ENCODE measurements around the gene PLIN4. TPM values are rescaled to one million over a fixed set of nuclear protein-coding genes. Genes with fewer than 3 reads are reported as not detected.

The PLIN4 gene
- total RNA-seq, 5 donors from 2014 or later (not counting 1 experiment from before 2014, with no cell fraction given), result 0.06 to 0.16 (median 0.15) TPM; not detected in 2

GRCh38 chr19:4504297-4504701 is 14.0 kb downstream of the PLIN4 start:
- Histone ChIP-seq H3K9me3 (no peaks in the 10 kb centered on the region), H3K4me3 (ENCODE audit: control insufficient read depth in 1 of 2, extremely low read depth in 1 of 2, low read length in 1 of 2) (no peak overlapping the region), H3K27ac (ENCODE audit: low read length) (no peak overlapping the region), H3K36me3 (ENCODE audit: control insufficient read depth in 2 of 2, extremely low read depth in 1 of 2, insufficient read depth in 1 of 2, low read length in 1 of 2) (peaks cover 10 to 19% of the 10 kb centered on the region in 2 donors), H3K4me1 (ENCODE audit: control insufficient read depth in 1 of 2, extremely low read depth in 1 of 2, insufficient read depth in 2 of 2, low read length in 2 of 2) (no peaks in the 10 kb centered on the region), H3K27me3 (replicated peaks in 1 of 2; ENCODE audit: control insufficient read depth in 2 of 2, extremely low read depth in 1 of 2, insufficient read depth in 2 of 2, low read length in 1 of 2) (no peaks in the 10 kb centered on the region)
- peaks cover 29% of the 10 kb centered on the region for H3K36me3 Mint-ChIP-seq
- 96% methylated on average over 23 of the region's 23 CpGs for WGBS (ENCODE audit: insufficient coverage)
- no peak overlapping the region for H3K4me3 Mint-ChIP-seq
- DNase-seq (no peak), ATAC-seq (replicated peaks in 1 of 4) (no peak)
- no peaks in the 10 kb centered on the region for H3K27me3 Mint-ChIP-seq
- H3K4me1 Mint-ChIP-seq, result no peaks in the 10 kb centered on the region
- POLR2A ChIA-PET, result no interaction called here
- CTCF ChIA-PET, result no interaction called here
- H3K9me3 Mint-ChIP-seq, result no peaks in the 10 kb centered on the region
- H3K27ac Mint-ChIP-seq, result no peak overlapping the region

- Histone ChIP-seq H3K36me3 (ENCODE audit: control insufficient read depth in 2 of 2, extremely low read depth in 1 of 2, insufficient read depth in 1 of 2, low read length in 1 of 2) (peaks cover 11 to 19% of the 10 kb centered on the region in 2 donors), H3K27me3 (replicated peaks in 1 of 2; ENCODE audit: control insufficient read depth in 2 of 2, extremely low read depth in 1 of 2, insufficient read depth in 2 of 2, low read length in 1 of 2) (no peaks in the 10 kb centered on the region), H3K27ac (ENCODE audit: low read length) (no peak overlapping the region), H3K4me1 (ENCODE audit: control insufficient read depth in 1 of 2, extremely low read depth in 1 of 2, insufficient read depth in 2 of 2, low read length in 2 of 2) (no peaks in the 10 kb centered on the region), H3K9me3 (no peaks in the 10 kb centered on the region), H3K4me3 (ENCODE audit: control insufficient read depth in 1 of 2, extremely low read depth in 1 of 2, low read length in 1 of 2) (no peak overlapping the region)
- WGBS (ENCODE audit: insufficient coverage), result 95% methylated on average over 9 of the region's 10 CpGs
- Mint-ChIP-seq H3K36me3 (peaks cover 31% of the 10 kb centered on the region), H3K27ac (no peak overlapping the region), H3K27me3 (no peaks in the 10 kb centered on the region), H3K4me1 (no peaks in the 10 kb centered on the region), H3K4me3 (no peak overlapping the region), H3K9me3 (no peaks in the 10 kb centered on the region)
- CTCF ChIA-PET, result no interaction called here
- POLR2A ChIA-PET, result no interaction called here
- no peak for ATAC-seq (replicated peaks in 1 of 4)
- DNase-seq, result no peak
Observed at GRCh38 chr19:4503825-4504170, 14.5 kb downstream of the PLIN4 start.

GRCh38 chr19:4503132-4503824 is 15.0 kb downstream of the PLIN4 start:
- Histone ChIP-seq H3K36me3 (ENCODE audit: control insufficient read depth in 2 of 2, extremely low read depth in 1 of 2, insufficient read depth in 1 of 2, low read length in 1 of 2) (peaks cover 16 to 19% of the 10 kb centered on the region in 2 donors), H3K4me1 (ENCODE audit: control insufficient read depth in 1 of 2, extremely low read depth in 1 of 2, insufficient read depth in 2 of 2, low read length in 2 of 2) (no peaks in the 10 kb centered on the region), H3K4me3 (ENCODE audit: control insufficient read depth in 1 of 2, extremely low read depth in 1 of 2, low read length in 1 of 2) (no peak overlapping the region), H3K9me3 (no peaks in the 10 kb centered on the region), H3K27me3 (replicated peaks in 1 of 2; ENCODE audit: control insufficient read depth in 2 of 2, extremely low read depth in 1 of 2, insufficient read depth in 2 of 2, low read length in 1 of 2) (no peaks in the 10 kb centered on the region), H3K27ac (ENCODE audit: low read length) (no peak overlapping the region)
- Mint-ChIP-seq H3K4me3 (no peak overlapping the region), H3K27me3 (no peaks in the 10 kb centered on the region), H3K27ac (no peak overlapping the region), H3K9me3 (no peaks in the 10 kb centered on the region), H3K36me3 (peaks cover 31% of the 10 kb centered on the region), H3K4me1 (no peaks in the 10 kb centered on the region)
- POLR2A ChIA-PET, result no interaction called here
- WGBS (ENCODE audit: insufficient coverage), result 94% methylated on average over 22 of the region's 25 CpGs
- CTCF ChIA-PET, result no interaction called here
- ATAC-seq (replicated peaks in 1 of 4), result no peak
- DNase-seq, result no peak

GRCh38 chr19:4502282-4503131 is 15.8 kb downstream of the PLIN4 start:
- peaks cover 19 to 24% of the 10 kb centered on the region in 2 donors for H3K36me3 ChIP-seq (ENCODE audit: control insufficient read depth in 2 of 2, extremely low read depth in 1 of 2, insufficient read depth in 1 of 2, low read length in 1 of 2)
- Mint-ChIP-seq H3K9me3 (no peaks in the 10 kb centered on the region), H3K27me3 (no peaks in the 10 kb centered on the region), H3K27ac (no peak overlapping the region), H3K36me3 (peaks cover 31% of the 10 kb centered on the region), H3K4me3 (no peak overlapping the region), H3K4me1 (no peaks in the 10 kb centered on the region)
- no peaks in the 10 kb centered on the region for H3K27me3 ChIP-seq (replicated peaks in 1 of 2; ENCODE audit: control insufficient read depth in 2 of 2, extremely low read depth in 1 of 2, insufficient read depth in 2 of 2, low read length in 1 of 2)
- POLR2A ChIA-PET, result no interaction called here
- no peak overlapping the region for H3K27ac ChIP-seq (ENCODE audit: low read length)
- CTCF ChIA-PET, result no interaction called here
- ATAC-seq (replicated peaks in 1 of 4) (no peak), DNase-seq (no peak)
- no peaks in the 10 kb centered on the region for H3K4me1 ChIP-seq (ENCODE audit: control insufficient read depth in 1 of 2, extremely low read depth in 1 of 2, insufficient read depth in 2 of 2, low read length in 2 of 2)
- 95% methylated on average over 24 of the region's 37 CpGs for WGBS (ENCODE audit: insufficient coverage)
- H3K9me3 ChIP-seq, result no peaks in the 10 kb centered on the region
- H3K4me3 ChIP-seq (ENCODE audit: control insufficient read depth in 1 of 2, extremely low read depth in 1 of 2, low read length in 1 of 2), result no peak overlapping the region

- H3K36me3 Mint-ChIP-seq, result peaks cover 29% of the 10 kb centered on the region
- H3K4me3 Mint-ChIP-seq, result no peak overlapping the region
- Histone ChIP-seq H3K4me3 (ENCODE audit: control insufficient read depth in 1 of 2, extremely low read depth in 1 of 2, low read length in 1 of 2) (no peak overlapping the region), H3K36me3 (ENCODE audit: control insufficient read depth in 2 of 2, extremely low read depth in 1 of 2, insufficient read depth in 1 of 2, low read length in 1 of 2) (peaks cover 19 to 27% of the 10 kb centered on the region in 2 donors), H3K9me3 (no peaks in the 10 kb centered on the region), H3K27me3 (replicated peaks in 1 of 2; ENCODE audit: control insufficient read depth in 2 of 2, extremely low read depth in 1 of 2, insufficient read depth in 2 of 2, low read length in 1 of 2) (no peaks in the 10 kb centered on the region), H3K4me1 (ENCODE audit: control insufficient read depth in 1 of 2, extremely low read depth in 1 of 2, insufficient read depth in 2 of 2, low read length in 2 of 2) (no peaks in the 10 kb centered on the region), H3K27ac (ENCODE audit: low read length) (no peak overlapping the region)
- ATAC-seq (replicated peaks in 1 of 4), result no peak
- no peaks in the 10 kb centered on the region for H3K27me3 Mint-ChIP-seq
- WGBS (ENCODE audit: insufficient coverage), result 97% methylated on average over 18 of the region's 25 CpGs
- ChIA-PET CTCF (no interaction called here), POLR2A (no interaction called here)
- H3K4me1 Mint-ChIP-seq, result no peaks in the 10 kb centered on the region
- no peaks in the 10 kb centered on the region for H3K9me3 Mint-ChIP-seq
- H3K27ac Mint-ChIP-seq, result no peak overlapping the region
- no peak for DNase-seq
Observed at GRCh38 chr19:4501691-4502090, 16.6 kb downstream of the PLIN4 start.

- ChIA-PET CTCF (no interaction called here), POLR2A (no interaction called here)
- Histone ChIP-seq H3K9me3 (no peaks in the 10 kb centered on the region), H3K27ac (ENCODE audit: low read length) (no peak overlapping the region), H3K4me1 (ENCODE audit: control insufficient read depth in 1 of 2, extremely low read depth in 1 of 2, insufficient read depth in 2 of 2, low read length in 2 of 2) (no peaks in the 10 kb centered on the region), H3K27me3 (replicated peaks in 1 of 2; ENCODE audit: control insufficient read depth in 2 of 2, extremely low read depth in 1 of 2, insufficient read depth in 2 of 2, low read length in 1 of 2) (no peaks in the 10 kb centered on the region), H3K4me3 (ENCODE audit: control insufficient read depth in 1 of 2, extremely low read depth in 1 of 2, low read length in 1 of 2) (no peak overlapping the region), H3K36me3 (ENCODE audit: control insufficient read depth in 2 of 2, extremely low read depth in 1 of 2, insufficient read depth in 1 of 2, low read length in 1 of 2) (peaks cover 20 to 31% of the 10 kb centered on the region in 2 donors)
- Mint-ChIP-seq H3K27ac (no peak overlapping the region), H3K27me3 (no peaks in the 10 kb centered on the region), H3K4me3 (no peak overlapping the region), H3K36me3 (peaks cover 24% of the 10 kb centered on the region), H3K9me3 (no peaks in the 10 kb centered on the region), H3K4me1 (no peaks in the 10 kb centered on the region)
- ATAC-seq (replicated peaks in 1 of 4), result peak in 1 of 4 experiments; percentile 11
- no peak for DNase-seq
- 97% methylated on average over 22 of the region's 29 CpGs for WGBS (ENCODE audit: insufficient coverage)
Observed at GRCh38 chr19:4500841-4501591, 17.3 kb downstream of the PLIN4 start.

Data from T-cell (primary cell).